ENCODE results near the gene COQ10A. TPM values are rescaled to one million over a fixed set of nuclear protein-coding genes. Genes with fewer than 3 reads are reported as not detected.

COQ10A gene
- total RNA-seq, 1 experiment from 2014 or later, result 26.1 TPM

GRCh38 chr12:56278905-56279304 lies 12.2 kb downstream of the COQ10A start:
- Mint-ChIP-seq H3K9me3 (no peaks in the 10 kb centered on the region), H3K4me3 (no peak overlapping the region), H3K27me3 (ENCODE audit: low read depth) (no peaks in the 10 kb centered on the region), H3K4me1 (no peaks in the 10 kb centered on the region), H3K36me3 (ENCODE audit: insufficient read depth in 1 of 3, low read depth in 3 of 3) (peaks cover 36 to 89% (median 58%) of the 10 kb centered on the region in 3 experiments), H3K27ac (0 out of 7 replicates have a peak overlapping the region, but pooled peaks of 1 of the 3 experiments have one; percentile 6)
- Histone ChIP-seq H3K27me3 (ENCODE audit: insufficient read depth, low read length) (no peaks in the 10 kb centered on the region), H2BK120ac (ENCODE audit: low read depth, low read length, poor library complexity, severe bottlenecking) (no peak overlapping the region), H3K14ac (ENCODE audit: insufficient read depth, low read length) (no peak overlapping the region), H3K56ac (ENCODE audit: insufficient read length, low read depth, low read length) (no peak overlapping the region), H3K4ac (ENCODE audit: low read depth, low read length) (no peak overlapping the region), H3K18ac (ENCODE audit: insufficient read length, low read depth, low read length) (no peak overlapping the region), H3K9me3 (ENCODE audit: control insufficient read depth, low read depth, low read length) (no peaks in the 10 kb centered on the region), H3K4me1 (ENCODE audit: insufficient read depth, low read length) (no peaks in the 10 kb centered on the region), H2BK15ac (ENCODE audit: low read depth, low read length) (no peak overlapping the region), H3K23me2 (ENCODE audit: insufficient read length, low read depth, low read length, poor library complexity, severe bottlenecking) (no peaks in the 10 kb centered on the region), H4K8ac (replicated peaks; ENCODE audit: insufficient read length, low read depth, low read length) (no peak overlapping the region), H2AFZ (ENCODE audit: low read length) (no peak overlapping the region), H2BK20ac (ENCODE audit: low read depth, low read length, poor library complexity, severe bottlenecking) (no peak overlapping the region), H3K79me1 (ENCODE audit: insufficient read depth, low read depth, low read length, poor library complexity, severe bottlenecking) (no peaks in the 10 kb centered on the region), H2BK12ac (ENCODE audit: insufficient read length, low read depth, low read length) (no peak overlapping the region), H3K4me2 (ENCODE audit: insufficient read depth, insufficient read length, low read length) (no peak overlapping the region), H3K23ac (ENCODE audit: insufficient read length, low read depth, low read length) (no peak overlapping the region), H2BK5ac (ENCODE audit: insufficient read length, low read length) (no peak overlapping the region), H4K5ac (ENCODE audit: insufficient read length, low read depth, low read length) (no peak overlapping the region), H2AK5ac (ENCODE audit: insufficient read length, low read length) (no peak overlapping the region), H3T11ph (ENCODE audit: low read length) (no peak overlapping the region), H4K91ac (ENCODE audit: insufficient read length, low read depth, low read length) (no peak overlapping the region), H4K20me1 (ENCODE audit: control insufficient read depth, insufficient read depth, insufficient read length) (no peaks in the 10 kb centered on the region), H3K27ac (ENCODE audit: insufficient read length, low read depth, low read length) (no peak overlapping the region), H3K9ac (ENCODE audit: extremely low read depth, insufficient read length, low read length) (no peak overlapping the region), H3K79me2 (ENCODE audit: insufficient read depth, low read length) (no peaks in the 10 kb centered on the region)
- WGBS (ENCODE audit: extremely low coverage, insufficient read length, low lambda C conversion rate), result no CpG with 5 or more reads among the region's 3 CpGs
- DNase-seq, result no peak
- TF ChIP-seq CTCF (conservative IDR thresholded peaks at IDR 0.05), result no peak
